GM04504 (cell line): ENCODE measurements around the gene CMTR1.

Experiments
- DNase-seq: peaks from one replicate; pipeline ENCODE4 v3.0.0-alpha.2; 2012; ENCODE audit warnings: low read depth

The CMTR1 gene

DNA sequence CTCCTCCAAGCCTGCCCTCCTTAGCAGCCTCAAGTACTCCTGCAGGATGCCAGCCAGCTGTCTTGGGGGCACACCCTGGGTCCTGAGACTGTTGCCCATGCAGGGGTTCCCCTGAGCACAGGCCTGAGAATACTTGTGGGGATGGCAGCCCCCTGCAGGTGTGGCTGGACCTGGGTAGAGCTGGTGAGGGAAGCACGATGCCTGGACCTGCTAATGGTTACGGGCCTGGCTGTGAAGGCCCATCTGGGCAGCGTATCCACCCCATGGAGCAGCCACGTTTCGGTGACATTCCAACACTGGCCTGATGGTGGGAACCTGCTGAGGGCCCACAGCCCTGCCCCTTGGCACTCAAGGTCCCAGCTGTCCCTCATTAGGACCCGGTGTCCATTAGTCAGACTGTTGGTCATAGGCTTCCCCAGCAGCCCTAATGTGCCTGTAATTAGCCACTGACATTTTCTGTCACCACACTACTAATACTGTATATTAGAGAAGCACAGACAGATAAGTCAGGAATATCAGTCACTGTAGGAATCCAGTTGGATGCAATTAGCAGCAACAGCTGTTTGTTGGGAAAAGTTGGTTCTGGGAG lies 46.3 kb downstream of the CMTR1 start:
- DNase-seq: no peak

DNA sequence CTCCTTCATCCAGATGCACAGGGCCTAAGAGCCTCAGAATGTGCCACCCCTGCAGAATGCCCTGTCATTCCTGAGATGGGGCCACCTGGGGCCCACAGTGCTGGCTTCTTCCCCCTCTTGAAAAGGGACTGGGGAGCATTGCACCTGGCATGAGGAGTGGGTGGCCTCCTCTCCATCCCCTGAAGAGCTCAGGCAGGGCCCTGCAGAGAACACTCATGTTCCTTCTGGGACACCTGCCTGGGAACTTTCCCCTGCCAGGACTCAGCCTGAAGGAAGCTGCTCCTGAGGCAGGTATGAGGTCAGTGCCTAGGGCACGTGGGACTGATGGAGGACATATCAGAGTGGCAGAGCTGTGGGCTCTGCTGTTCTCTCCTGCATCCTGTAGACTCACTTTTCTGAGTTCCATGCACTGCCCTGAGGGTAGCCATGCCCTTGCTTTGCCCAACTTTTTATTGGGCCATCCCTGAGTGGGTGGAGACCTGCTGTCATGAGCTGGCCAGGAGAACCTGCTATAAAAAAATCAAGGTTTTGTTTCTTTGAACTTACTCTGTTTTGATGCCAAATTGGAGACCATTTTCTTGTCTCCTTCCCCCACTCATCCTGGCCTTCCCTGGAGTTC lies 47.2 kb downstream of the CMTR1 start:
- DNase-seq: no peak

DNA sequence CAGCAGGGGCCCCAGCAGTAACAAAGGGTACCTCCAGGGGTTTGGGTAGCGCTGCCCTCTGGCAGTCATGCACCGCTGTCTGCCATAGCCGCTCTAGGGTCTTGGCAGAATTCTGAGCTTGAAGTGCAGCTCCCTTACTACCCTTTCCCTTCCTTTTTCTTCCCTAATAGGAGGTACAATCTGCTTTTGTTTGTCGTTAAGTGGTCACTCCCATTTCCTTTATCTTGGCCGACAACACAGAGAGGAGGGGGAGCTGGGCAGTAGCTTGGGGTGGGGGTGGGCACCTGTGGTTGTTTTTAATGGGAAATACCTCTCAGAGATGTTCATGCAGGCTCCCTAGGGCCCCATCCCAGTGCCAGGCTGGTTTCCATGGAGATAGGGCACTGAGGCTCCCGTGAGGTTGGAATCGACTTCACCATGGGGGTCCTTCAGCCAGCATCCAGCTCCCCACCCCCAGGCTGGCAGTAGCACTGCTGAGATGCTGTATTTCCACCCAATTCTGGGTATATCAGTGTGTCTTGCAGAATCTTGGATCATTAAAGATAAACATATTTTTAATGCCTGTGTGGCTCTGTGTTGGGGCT lies 48.0 kb downstream of the CMTR1 start:
- no peak for DNase-seq

DNA sequence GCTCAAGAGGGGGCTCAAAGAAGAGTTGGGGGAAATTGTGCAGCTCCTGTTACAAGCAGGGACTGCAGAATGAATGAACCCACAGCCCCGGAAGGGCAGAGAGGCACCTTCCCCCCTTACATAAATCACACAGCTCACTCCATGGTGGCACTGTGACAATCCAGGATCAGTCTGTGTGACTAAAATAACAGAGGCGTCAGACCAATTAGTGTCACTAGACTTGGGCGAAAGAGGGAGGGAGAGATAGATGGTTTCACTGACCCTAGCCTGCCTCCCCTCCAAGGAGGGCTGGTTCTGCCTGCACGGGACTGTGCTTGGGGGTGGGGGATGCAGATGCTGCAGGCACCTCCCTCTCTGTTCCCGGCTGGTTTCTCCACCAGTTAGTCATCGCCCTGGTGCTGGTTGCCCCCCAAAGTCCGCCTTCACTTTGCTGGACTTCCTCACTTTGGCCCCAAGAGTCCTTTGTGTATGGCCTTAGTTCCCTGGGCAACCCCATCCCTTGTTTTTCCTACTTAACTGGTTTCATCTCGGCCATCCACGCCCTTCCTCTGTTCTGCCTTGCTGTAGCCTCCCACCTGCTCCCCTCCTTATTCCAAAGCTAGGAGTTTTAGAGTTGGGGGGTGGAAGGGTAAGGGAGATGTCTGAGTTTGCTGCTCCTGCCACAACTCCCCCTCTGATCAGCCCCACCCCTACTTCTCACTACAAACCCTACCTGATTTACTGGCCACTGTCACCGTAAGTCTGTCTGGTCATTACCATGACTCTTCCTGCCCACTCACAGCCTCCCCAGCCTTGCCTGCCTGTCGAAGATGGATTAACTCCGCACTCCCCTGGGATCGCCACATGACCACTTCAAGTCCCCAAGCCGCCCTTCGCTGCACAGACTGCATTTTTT lies 48.9 kb downstream of the CMTR1 start:
- no peak for DNase-seq

DNA sequence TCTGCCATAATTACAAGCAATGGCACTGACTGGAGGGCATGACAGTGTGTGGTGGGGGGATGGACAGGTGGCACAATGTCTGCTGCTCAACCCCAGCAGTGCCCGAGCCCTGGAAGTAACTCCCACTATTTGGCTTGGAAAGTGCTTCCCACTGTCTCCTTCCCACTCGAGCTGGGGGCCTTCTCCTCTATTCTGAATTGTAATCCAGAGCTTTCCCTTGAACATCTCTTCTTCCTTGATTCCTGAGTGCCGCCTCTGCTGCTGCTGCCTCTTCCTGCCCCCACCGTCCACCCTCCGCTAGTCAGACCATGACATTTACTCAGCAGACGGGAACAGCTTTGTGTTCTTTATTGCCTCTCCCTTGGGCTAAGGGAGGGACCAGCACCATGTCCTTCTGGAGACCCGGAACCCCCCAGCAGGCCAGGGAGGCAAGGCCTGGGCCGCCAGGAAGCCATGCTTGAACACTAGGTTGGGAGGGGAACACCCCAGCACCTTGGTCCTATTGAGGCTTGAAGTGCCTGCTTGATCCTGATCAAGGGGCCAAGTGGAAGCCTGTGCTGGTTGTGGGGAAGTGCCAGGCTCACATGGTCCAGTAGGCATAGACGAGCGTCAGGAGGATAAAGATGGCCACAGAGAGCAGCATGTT lies 49.7 kb downstream of the CMTR1 start:
- no peak for DNase-seq

DNA sequence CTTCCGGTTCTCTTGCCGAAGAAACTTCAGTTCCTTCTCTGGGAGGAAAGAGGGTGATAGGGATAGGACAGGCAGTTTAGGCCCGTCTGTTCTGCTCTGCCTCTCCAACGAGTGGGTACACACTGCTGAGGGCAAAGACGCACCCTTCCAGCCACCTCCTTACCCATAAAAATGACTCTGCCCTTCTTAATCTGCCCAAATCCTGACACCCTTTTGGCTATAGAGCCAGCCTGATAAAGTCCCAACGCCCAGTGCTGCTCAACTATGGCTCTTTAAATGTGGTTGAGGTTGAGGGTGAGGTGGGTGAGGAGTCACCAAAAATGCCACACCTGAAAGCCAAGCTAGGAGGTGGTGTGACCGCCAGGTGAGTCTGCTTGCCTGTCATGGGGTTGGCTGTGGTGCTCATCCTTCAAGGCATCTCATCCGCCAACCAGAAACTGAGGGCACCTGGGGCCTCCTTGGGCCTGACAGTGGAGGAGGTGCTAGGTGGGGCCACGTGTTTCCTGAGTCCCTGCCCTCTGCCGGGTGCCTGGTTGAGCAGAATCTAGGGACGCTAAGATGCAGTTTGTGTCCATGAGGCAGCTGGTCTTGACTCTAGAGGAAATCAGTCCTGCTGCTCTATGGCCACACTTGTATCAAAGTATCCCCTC lies 50.4 kb downstream of the CMTR1 start:
- no peak for DNase-seq

DNA sequence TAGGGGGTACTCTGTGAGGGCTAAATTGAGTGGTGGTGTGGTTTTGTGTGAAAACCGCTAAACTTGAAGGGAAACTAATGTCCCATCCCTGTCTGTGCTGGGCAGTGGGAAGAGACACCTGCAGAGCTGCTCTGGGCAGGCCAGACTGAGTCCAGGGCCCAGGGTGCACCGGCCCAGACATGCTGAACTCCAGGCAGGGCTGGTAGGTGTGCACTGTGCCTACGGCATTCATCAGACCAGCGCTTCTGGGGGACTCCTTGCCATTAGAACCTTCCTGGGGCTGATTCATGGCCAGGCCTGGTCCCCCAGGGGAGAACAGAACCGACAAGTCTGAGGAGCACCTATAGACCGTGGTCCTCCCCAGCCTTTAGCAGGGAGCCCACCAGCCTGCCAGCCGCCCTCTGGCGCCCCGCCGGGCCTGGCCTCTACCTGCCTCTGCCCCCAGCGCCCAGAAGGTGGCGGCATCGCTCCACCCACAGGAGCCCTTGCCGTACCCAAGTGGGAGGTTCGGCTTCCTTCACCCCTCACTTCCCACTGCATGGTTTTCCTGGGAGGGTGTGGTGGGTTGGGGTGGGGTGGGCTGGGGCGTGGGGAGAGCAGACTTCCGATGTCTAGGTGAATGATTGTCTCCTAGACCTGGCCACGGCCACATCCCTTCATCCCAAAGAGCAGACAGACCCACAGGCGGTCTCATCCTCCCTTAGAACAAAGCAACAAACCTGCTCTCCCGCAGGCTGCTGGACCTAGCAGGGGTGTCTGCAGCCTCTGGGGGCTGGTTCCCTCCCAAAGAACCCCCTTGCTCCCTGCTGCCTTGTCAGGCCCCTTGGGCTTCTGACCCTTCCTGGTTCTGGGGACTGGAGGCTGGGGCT lies 51.1 kb downstream of the CMTR1 start:
- peak; percentile 9 for DNase-seq

DNA sequence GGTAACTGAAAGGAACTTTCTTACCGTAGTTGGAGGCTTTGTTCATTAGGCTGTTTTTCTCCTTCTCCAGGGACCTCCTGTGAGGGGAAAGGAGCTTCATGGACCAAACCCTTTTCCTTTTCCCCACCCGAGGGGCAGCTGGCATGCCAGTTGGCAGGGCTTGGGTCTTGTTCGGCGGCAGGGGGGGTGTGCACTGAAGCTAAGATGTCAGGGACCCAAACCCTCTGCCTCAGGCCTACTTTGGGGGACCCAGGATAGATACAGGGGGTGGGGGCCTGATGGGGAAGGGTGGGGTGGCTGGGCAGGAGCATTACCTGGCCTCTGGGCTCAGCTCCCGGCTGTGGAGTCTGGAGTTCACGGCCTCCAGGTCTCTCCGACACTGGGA lies 51.8 kb downstream of the CMTR1 start:
- no peak for DNase-seq

DNA sequence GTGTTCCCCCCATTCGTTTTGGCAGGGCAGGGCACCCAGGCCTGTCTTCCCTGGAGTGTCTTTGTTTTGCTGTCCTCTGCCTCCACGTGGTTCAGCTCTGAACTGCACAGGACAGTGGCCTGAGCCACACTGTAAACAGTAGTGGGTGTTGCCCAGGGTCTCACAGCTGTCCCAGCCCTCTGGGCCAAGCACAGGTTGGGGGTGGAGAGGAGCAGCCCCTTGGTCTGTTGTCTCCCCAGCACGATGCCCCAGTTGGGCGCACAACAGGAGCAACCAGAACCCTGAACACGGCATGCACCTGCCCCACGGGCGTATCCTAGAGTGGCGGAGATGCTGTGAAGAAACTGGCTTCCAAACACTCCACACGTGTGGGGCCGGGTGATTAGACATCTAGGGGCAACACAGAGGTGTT lies 52.3 kb downstream of the CMTR1 start:
- no peak for DNase-seq

DNA sequence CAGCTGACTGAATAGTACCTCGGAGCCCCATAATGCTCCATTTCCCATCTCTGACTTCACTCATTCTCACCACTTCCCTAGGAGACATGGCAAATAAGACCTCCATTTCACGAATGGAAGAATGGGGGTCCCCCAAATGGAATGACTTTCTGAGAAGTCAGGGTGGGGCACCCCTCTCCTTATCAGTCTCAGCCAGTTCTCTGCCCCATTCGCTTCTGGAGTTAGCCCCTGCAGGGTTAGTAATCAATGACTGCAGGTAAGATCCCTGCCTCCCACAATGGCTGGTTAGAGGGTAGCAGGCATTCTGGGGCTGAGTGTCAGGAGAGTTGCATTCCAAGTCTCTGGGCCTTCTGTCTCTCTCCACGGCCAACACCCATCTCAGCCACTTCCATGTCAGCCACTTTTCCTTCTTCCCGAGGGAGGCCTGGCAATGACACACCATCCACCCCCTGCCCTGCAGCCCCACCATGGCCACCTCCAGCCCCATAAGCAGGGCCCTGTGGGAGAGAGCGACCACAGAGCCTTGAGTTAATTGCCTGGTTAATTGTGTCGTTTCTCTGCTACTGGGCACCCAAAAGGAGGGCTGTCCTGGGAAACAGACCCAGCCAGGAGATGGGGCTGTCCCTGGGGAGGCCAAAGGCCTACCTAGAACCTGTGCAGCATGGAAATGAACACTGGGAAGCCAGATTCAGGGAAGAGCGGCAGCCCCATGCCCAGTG lies 53.3 kb downstream of the CMTR1 start:
- DNase-seq: no peak

DNA sequence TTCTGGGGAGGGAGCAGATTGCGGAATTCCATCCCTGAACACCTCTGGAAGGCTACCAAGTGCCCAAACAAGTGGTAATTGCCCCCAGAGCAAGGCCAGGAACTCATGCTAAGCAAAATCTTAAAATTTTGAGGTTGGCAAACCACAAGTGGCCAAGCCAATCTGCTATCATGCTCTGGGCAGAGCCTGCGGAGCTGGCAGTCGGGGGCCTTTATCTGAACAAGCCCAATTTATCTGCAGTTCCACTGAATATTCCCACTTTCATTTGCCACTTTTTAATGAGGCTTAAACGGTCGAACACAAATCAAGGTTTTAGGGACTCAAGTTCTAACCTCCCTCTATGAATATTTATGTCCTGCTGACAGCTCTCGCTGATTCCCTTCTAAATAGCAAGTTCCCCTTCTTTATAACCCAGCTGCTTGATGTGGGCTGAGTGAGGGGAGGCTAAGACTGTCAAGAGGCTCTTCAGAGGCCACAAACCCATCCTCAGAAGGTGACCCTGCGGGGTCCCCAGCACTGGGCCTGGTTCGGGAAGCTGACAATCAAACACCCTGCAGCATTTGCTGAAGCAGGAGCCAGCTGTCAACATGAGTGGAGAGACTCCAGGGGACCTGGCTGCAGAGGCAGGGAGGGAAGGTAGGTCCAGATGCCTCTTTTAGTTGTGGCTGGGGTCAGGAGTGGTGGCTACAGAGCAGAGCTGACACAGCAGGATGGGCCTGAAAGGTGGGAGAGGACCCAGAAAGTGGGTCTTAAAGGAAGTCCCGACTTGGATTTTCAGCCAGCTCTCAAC lies 54.8 kb downstream of the CMTR1 start:
- no peak for DNase-seq

DNA sequence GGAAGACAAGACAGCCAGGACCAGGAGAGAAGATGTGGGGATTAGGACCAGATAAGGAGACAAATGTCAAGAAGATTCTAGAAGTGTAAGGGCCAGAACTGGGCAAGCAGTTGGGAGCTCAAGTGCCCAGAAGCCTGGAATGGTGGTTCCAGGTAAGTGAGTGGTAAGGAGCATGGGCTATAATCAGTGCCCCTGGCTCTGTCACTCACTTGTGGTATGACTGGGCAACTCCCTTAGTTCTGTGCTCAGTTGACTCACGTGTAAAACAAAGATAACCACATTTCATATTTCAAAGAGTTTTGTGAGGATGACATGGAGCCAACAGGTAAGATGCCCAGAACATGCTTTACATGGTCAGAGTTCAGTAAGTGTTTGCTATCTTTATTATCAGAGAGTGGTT lies 55.5 kb downstream of the CMTR1 start:
- no peak for DNase-seq

DNA sequence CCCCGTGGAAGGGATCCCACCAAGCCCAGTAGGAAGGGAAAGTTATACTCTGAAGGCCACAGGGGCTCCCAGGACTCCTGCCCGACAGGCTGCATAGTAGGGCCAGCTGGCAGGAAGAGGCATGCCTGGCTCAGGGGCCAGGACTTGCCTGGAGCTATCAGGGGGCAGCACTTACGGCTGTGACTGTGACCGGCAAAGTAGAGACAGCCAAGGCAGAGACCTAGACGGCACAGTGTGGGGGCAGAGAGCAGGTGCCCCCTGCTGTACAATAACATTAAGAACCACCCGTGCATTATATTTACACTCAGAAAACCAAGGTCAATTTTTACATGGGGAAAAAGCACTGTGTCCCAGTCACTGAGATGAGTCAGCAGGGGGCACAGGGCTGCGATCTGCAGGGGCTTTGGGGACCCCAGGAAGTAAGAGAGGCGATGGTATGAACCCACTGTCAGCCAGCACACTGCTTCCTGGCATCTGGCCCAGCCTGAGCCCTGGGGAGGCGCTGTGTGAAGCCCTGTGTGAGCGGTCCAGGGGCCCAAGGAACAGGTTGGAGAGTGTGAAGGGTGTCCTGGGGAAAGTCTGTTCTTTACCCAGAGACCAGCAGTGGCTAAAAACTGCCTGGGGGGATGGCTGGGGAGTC lies 56.8 kb downstream of the CMTR1 start:
- DNase-seq: no peak

DNA sequence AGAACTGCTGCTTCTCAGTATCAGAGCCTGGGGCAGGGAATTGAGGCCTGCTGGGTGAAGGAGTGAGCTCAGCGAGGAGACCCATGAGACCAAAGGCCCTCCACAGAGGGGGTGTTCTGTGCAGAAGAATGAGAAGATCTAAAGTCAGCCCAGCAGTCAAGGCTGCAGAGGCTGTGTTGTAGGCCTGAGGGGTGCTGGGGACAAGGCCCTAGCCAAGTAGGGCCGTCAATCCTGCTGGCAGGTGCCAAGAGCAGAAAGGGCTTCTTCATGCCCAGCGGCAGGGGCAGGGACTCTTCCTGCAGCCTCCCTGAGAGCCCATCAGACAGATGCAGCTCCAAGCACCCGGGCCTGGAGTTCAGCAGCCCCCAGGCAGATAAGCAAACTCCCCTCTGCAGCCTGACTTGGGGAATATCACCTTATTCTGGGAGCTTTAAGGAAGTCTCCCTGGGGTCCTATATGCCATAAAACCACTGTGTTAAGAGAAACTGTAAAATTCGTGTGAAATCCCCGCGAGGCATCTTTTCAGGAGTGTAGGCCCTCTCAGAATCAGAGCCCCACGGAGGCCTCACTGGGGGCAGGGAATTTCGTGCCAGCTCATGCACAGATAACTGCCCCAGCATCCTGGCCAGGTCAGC lies 57.6 kb downstream of the CMTR1 start:
- no peak for DNase-seq

DNA sequence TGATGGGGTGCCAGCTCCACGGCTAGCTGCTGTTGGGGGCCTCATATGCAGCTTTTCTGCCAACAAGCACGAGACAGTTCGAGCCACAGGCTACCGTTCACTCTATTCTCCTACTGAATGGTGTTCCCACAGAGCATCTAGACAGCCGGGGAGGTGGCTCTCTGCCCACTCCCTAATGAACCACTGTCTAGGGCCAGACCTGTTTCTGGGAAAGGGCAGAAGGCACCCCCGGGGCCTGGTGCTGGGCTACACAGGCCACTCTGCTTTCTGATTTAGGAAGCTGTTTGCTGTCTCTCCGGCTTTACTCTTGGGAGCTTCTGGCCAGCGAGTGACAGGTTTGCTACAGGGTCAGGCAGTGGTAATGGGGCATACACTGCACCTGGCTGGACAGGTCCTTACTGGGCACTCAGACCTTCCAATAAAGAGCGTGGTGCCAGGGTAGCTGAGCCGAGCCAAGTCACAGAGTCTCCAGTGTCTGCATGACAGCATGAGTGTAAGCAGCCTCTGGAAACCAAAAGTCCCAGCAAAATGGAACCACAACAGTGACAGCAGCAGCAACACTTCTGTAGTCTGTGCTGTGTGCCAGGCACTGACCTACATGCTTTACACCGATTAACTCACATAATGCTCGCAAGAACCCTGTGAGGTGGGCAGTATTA lies 58.3 kb downstream of the CMTR1 start:
- no peak for DNase-seq

DNA sequence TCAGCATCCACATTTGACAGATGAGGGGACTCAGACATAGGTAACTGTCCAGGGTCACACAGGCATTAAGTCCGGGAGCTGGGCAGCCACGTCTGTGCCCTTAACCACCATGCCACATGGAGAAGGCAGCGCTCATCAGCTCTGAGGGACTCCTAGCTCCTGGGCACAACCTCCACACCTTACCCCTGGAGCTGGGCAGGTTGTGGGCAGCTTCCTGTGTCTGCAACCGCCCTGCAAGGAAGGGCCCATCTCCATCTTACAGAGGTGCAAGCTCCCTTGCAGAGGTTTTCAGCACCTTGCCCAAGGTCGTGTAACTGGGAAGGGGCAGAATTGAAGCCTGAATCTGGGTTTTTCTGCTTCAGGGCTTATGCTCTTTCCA lies 58.8 kb downstream of the CMTR1 start:
- DNase-seq: no peak

DNA sequence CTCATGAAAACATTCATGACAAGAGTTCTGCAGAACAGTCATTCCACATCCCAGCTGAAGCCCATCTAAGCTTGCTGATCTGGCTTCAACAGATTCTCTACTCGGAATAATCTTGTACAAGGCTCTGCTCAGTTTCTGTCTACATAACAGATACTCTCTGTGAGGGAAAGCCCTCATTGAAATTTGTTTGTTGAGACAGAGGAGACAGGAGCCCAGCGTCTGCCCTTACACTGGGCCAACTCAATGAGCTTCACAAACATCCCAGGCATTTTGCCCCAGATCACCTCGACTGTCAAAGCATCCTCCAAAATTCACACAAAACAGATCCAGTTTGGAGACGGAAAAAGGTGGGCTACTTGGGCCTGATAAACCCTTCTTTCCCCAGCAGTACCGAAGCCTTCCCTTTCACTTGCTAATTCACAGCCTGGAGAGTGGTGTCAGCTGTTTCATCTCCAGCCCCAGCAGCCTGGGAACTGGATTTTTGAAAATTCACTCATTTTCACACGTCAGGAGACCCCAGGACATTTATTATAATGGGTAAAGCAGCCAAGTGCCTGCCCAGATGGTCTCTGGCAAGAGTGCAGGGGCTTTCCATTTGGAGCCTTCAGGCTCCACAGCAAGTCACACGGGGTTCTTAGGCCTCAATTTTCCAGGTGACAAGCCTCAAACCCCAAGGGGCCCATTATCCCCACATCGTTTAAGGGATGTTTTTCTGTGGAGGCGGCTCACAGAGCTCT lies 59.4 kb downstream of the CMTR1 start:
- DNase-seq: no peak
